GM12801 (cell line): ENCODE data around the gene CYBA.

Experiments
- CTCF ChIP-seq: IDR thresholded peaks from one replicate; pipeline ENCODE4 v1.5.1; 2011; ENCODE audit warnings: control low read depth; ENCODE audit not compliant: insufficient read length; ENCODE audit errors: extremely low read depth

The CYBA gene

GRCh38 chr16:88657371-88657770 lies 6.5 kb upstream of the CYBA start:
- TF ChIP-seq CTCF = no peak

GRCh38 chr16:88656291-88656980 lies 5.6 kb upstream of the CYBA start:
- no peak for TF ChIP-seq CTCF

GRCh38 chr16:88655733-88656281 lies 5.0 kb upstream of the CYBA start:
- TF ChIP-seq CTCF = no peak

GRCh38 chr16:88655053-88655732 lies 4.3 kb upstream of the CYBA start:
- no peak for TF ChIP-seq CTCF

- TF ChIP-seq CTCF = no peak
Observed at GRCh38 chr16:88654363-88655052, 3.7 kb upstream of the CYBA start.

- TF ChIP-seq CTCF = no peak
Observed at GRCh38 chr16:88653596-88654362, 2.9 kb upstream of the CYBA start.

GRCh38 chr16:88653101-88653500 lies 2.2 kb upstream of the CYBA start:
- no peak for TF ChIP-seq CTCF
